Lower leg skin (tissue), 3 donors: ENCODE measurements around the gene RASL11B.

Source experiments
- CTCF ChIP-seq, 3 donors: fragments of 450-650 bp; IDR thresholded peaks; one replicate each; pipeline ENCODE4 v1.5.1; 2016; ENCODE audit warnings: antibody characterized with exemption in 3 of 3, mild to moderate bottlenecking in 3 of 3, moderate library complexity in 2 of 3
- POLR2A ChIP-seq, 2 donors: fragments of 450-650 bp; IDR thresholded peaks; one replicate each; pipeline ENCODE4 v1.6.1; 2016 to 2017; ENCODE audit warnings: antibody characterized with exemption in 2 of 2, mild to moderate bottlenecking in 1 of 2, moderate library complexity in 1 of 2

DNA sequence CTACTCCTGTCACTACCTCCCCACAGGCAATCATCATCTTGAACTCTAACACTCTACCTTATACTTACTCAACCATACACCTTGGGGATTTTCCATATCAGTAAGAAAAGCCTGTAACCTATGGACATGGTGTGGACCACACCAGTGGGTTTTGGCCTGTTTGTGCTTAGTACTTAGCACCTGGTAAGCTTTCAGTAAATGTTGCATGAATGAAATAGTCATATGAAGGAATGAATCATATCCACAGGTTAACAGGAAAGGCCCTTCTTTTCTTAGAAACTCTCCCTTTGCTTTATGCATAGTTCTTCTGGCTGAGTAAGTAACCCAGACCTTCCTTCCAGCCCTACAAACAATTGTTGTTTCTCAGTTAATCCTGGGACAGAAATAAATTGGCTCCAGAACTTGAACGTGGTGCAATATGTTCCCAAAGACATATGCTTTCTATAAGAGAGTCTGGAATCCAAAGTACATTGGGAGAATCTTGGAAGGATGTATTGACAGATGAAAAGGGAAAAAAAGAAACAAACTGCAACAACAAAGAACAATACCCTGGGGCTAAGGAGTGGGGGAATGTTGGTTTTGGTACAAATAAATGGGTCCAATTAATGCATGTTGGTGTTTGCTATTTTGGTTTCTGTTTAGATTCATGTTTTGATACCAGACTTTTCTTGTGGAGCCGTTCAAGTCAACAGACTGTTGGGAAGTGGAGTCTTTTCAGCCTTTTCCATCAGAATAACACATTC, 27.8 kb downstream of the RASL11B start:
- TF ChIP-seq CTCF (IDR thresholded peaks at IDR 0.05) (no peak), POLR2A (IDR thresholded peaks at IDR 0.05) (no peak)
